Right atrium auricular region (tissue), 2 donors: ENCODE measurements around the gene FBLN2. TPM values are rescaled to one million over a fixed set of nuclear protein-coding genes. Genes with fewer than 3 reads are reported as not detected.

Source experiments
- DNase-seq: peaks from one replicate; pipeline ENCODE4 v3.0.0-alpha.2; 2019; ENCODE audit warnings: low spot score
- H3K27ac ChIP-seq, 2 donors: fragments of 200-600 bp; sonication (generic); 1 replicate in 1 of 2; 2 replicates in 1 of 2; pipeline ENCODE4 v1.5.1; 2016 to 2019
- H3K27me3 ChIP-seq, 2 donors: fragments of 200-600 bp; sonication (generic); one replicate each; pipeline versions ENCODE4 v1.5.1 to v1.6.0; 2017 to 2019
- H3K36me3 ChIP-seq: fragments of 200-600 bp; sonication (generic); one replicate; pipeline ENCODE4 v1.5.1; 2016
- H3K4me1 ChIP-seq, 2 donors: fragments of 200-600 bp; sonication (generic); one replicate each; pipeline versions ENCODE4 v1.5.1 to v1.6.0; 2017 to 2019
- H3K4me3 ChIP-seq, 2 donors: fragments of 200-600 bp; sonication (generic); 1 replicate in 1 of 2; 2 replicates in 1 of 2; pipeline ENCODE4 v1.5.1; 2017 to 2019; ENCODE audit warnings: mild to moderate bottlenecking in 1 of 2, moderate library complexity in 1 of 2
- H3K9me3 ChIP-seq, 2 donors: fragments of 200-600 bp; sonication (generic); one replicate each; pipeline ENCODE4 v1.5.1; 2019
- CTCF ChIP-seq, 2 donors: fragments of 200-600 bp; sonication (generic); IDR thresholded peaks; one replicate each; pipeline ENCODE4 v1.5.1; 2019; ENCODE audit warnings: antibody characterized with exemption in 2 of 2
- total RNA-seq, 2 donors: library from RNA; depleted of rRNA; stranded (reverse); fragments of >200 nt; gene quantifications; one replicate each; pipeline ENCODE4 v1.1.0, GENCODE V29; 2016

Gene FBLN2
- total RNA-seq, 2 donors from 2014 or later, result 122 to 185 TPM

- Histone ChIP-seq H3K27ac (no peak overlapping the region), H3K9me3 (no peaks in the 10 kb centered on the region), H3K36me3 (no peaks in the 10 kb centered on the region), H3K27me3 (no peaks in the 10 kb centered on the region), H3K4me1 (peaks cover 0 to 18% of the 10 kb centered on the region in 2 donors), H3K4me3 (no peak overlapping the region)
- no peak for TF ChIP-seq CTCF (IDR thresholded peaks at IDR 0.05)
- DNase-seq, result no peak
Measured at GRCh38 chr3:13509816-13510192, 39.1 kb upstream of the FBLN2 start.

DNA sequence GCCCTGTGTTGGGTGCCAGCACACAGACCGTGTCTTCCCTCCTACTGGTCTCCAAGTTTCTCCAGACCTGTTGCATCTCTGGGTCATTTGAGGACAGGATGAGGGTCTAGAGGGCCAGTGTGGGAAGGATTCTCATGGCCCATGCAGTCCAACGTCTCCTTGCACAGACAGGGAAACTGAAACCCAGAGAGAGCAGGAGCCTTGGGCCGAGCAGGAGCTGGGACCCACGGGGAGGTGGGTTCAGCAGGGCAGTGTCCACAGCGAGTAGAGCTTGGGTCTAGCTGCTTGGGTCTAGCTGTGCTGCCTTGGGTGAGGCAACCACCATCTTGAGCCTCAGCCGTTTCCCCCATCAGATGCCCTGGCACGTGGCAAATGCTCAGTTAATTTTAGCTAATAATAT is 36.5 kb upstream of the FBLN2 start:
- no peaks in the 10 kb centered on the region for H3K36me3 ChIP-seq
- H3K4me1 ChIP-seq, result peaks cover 0 to 36% of the 10 kb centered on the region in 2 donors
- TF ChIP-seq CTCF (IDR thresholded peaks at IDR 0.05), result no peak
- no peak overlapping the region for H3K4me3 ChIP-seq
- H3K27ac ChIP-seq, result no peak overlapping the region
- H3K27me3 ChIP-seq, result no peaks in the 10 kb centered on the region
- DNase-seq, result no peak
- H3K9me3 ChIP-seq, result no peaks in the 10 kb centered on the region

GRCh38 chr3:13513051-13513912 is 35.6 kb upstream of the FBLN2 start:
- Histone ChIP-seq H3K27ac (peak overlapping the region; percentile 51 to 53), H3K9me3 (no peaks in the 10 kb centered on the region), H3K4me1 (peaks cover 0 to 39% of the 10 kb centered on the region in 2 donors), H3K27me3 (no peaks in the 10 kb centered on the region), H3K4me3 (no peak overlapping the region), H3K36me3 (no peaks in the 10 kb centered on the region)
- DNase-seq, result no peak
- no peak for TF ChIP-seq CTCF (IDR thresholded peaks at IDR 0.05)

- no peak for TF ChIP-seq CTCF (IDR thresholded peaks at IDR 0.05)
- Histone ChIP-seq H3K4me1 (peaks cover 0 to 46% of the 10 kb centered on the region in 2 donors), H3K9me3 (no peaks in the 10 kb centered on the region), H3K4me3 (no peak overlapping the region), H3K27ac (peak overlapping the region; percentile 51 to 53), H3K27me3 (no peaks in the 10 kb centered on the region), H3K36me3 (no peaks in the 10 kb centered on the region)
- DNase-seq, result no peak
Measured at GRCh38 chr3:13513913-13514517, 34.9 kb upstream of the FBLN2 start.

DNA sequence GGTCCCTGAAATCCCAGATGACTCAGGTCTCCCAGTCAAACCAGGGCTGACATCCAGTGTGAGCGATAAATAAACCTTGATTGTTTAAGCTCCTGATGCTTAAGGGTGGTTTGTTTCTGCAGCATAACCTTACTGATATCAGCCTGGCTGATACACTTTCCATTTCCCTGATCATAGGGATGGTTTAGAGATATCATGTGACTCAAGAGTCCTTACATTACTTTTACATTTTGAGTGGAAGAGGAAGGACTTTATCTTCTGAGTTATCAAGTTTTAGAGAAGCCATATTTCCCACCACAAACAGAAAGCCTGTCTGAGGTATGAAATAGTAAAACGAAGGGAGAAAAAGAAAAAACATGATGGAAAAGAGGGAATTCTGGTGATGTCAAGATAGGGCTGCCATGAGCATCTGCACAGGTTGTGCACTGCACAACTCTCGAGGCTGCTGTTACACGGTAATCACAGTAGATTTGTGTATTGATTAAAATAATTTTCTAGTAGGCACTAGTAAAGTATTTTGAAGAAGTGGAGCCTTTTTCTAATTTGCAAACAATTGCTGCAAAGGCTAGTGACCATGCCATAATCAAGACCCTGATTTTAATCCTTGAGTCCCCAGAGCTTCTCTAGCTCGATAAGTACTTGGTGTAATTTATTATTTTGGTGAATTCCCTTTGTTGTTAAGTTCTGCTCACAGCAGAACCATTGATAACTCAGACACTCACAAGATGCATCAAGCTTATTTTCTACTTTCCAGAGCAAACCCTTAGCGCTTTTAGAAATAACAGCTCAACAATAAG is 34.1 kb upstream of the FBLN2 start:
- no peak for DNase-seq
- no peak for TF ChIP-seq CTCF (IDR thresholded peaks at IDR 0.05)
- no peaks in the 10 kb centered on the region for H3K27me3 ChIP-seq
- H3K9me3 ChIP-seq, result no peaks in the 10 kb centered on the region
- no peak overlapping the region for H3K4me3 ChIP-seq
- H3K36me3 ChIP-seq, result no peaks in the 10 kb centered on the region
- peak overlapping the region; percentile 83 to 90 for H3K27ac ChIP-seq
- peaks cover 0 to 54% of the 10 kb centered on the region in 2 donors for H3K4me1 ChIP-seq
